ENCODE results near the gene STK33. TPM values are rescaled to one million over a fixed set of nuclear protein-coding genes. Genes with fewer than 3 reads are reported as not detected.

STK33 gene
- total and polyA plus RNA-seq, 2 experiments from 2014 or later, result 18.0 to 21.5 TPM

DNA sequence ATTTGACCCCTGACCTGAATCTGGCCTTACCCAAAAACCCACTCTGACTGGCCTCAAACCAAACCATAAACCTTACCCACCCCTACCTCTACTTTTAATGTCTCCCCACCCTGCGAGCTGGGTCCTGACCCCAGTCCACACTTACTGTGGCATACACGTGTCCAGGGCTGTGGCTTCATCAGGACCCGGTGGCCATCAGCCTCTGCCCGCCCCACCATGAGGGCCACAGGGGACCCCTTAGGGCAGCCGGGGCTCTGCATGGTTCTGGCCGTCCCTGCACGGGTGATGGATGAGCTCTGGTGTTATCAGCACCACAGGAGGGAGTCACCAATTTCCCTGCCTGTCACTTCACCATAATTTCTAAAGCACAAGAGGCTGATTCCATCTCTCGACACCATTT lies 242.8 kb downstream of the STK33 start:
- TF ChIP-seq, protein P1, sequence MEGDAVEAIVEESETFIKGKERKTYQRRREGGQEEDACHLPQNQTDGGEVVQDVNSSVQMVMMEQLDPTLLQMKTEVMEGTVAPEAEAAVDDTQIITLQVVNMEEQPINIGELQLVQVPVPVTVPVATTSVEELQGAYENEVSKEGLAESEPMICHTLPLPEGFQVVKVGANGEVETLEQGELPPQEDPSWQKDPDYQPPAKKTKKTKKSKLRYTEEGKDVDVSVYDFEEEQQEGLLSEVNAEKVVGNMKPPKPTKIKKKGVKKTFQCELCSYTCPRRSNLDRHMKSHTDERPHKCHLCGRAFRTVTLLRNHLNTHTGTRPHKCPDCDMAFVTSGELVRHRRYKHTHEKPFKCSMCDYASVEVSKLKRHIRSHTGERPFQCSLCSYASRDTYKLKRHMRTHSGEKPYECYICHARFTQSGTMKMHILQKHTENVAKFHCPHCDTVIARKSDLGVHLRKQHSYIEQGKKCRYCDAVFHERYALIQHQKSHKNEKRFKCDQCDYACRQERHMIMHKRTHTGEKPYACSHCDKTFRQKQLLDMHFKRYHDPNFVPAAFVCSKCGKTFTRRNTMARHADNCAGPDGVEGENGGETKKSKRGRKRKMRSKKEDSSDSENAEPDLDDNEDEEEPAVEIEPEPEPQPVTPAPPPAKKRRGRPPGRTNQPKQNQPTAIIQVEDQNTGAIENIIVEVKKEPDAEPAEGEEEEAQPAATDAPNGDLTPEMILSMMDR (IDR thresholded peaks at IDR 0.05; ENCODE audit: low read depth, low read length), result no peak
- Histone ChIP-seq H3K27ac (no peak overlapping the region), H3K36me3 (no peaks in the 10 kb centered on the region), H3K4me1 (ENCODE audit: low read depth) (no peaks in the 10 kb centered on the region), H3K9me3 (ENCODE audit: low read depth) (no peaks in the 10 kb centered on the region), H3K27me3 (no peaks in the 10 kb centered on the region), H3K4me3 (no peak overlapping the region)
- no peak for DNase-seq (ENCODE audit: low read depth in 1 of 2, low spot score in 1 of 2)

DNA sequence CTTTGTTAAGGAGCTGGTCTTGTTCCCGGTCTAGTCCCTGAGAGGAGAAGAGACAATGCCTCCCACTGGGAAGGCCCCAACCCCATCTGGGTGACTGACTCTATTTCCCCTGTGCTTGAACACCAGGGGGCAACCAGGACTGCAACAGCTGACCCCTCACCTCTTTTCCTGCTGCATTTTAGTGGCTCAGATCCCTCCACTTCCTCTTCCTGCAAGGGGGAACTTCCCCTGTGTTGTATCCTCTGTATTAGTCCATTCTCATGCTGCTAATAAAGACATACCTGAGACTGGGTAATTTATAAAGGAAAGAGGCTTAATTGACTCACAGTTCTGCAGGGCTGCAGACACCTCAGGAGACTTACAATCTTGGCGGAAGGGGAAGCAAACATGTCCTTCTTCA lies 246.1 kb downstream of the STK33 start:
- TF ChIP-seq, protein P1 (IDR thresholded peaks at IDR 0.05; ENCODE audit: low read depth, low read length), result no peak
- Histone ChIP-seq H3K9me3 (ENCODE audit: low read depth) (no peaks in the 10 kb centered on the region), H3K4me3 (no peak overlapping the region), H3K27ac (no peak overlapping the region), H3K27me3 (no peaks in the 10 kb centered on the region), H3K36me3 (no peaks in the 10 kb centered on the region), H3K4me1 (ENCODE audit: low read depth) (no peaks in the 10 kb centered on the region)
- DNase-seq (ENCODE audit: low read depth in 1 of 2, low spot score in 1 of 2), result no peak

DNA sequence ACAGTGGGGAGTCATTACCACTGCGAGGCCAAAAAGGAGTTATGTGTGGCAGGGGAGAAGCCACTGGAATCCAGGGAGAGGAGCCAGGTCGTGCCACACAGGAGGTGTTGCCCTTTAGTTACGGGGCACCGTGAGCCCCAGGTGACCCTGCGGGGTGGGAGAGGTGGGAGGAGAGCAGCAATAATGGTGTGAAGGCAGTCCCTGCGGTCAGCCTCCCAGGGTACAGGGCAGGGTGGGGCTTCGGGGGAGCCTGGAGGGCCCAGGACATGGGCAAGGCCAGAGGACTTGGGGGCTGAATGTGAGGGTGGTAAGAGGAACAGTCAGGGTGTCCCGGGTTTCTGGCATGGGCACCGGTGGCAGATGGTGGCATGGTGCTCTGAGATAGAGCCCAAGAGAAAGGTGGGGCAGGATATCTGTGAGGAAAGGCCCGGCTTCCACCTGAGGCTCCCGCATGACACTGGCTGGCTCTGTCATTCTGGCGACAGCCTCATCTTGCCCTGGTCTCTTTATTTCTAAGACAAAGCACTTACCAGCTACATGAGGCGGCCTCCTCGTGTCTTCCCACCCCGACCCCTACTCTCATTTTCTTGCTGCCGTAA lies 247.8 kb downstream of the STK33 start:
- no peaks in the 10 kb centered on the region for H3K4me1 ChIP-seq (ENCODE audit: low read depth)
- TF ChIP-seq, protein P1 (IDR thresholded peaks at IDR 0.05; ENCODE audit: low read depth, low read length), result no peak
- no peaks in the 10 kb centered on the region for H3K27me3 ChIP-seq
- no peaks in the 10 kb centered on the region for H3K9me3 ChIP-seq (ENCODE audit: low read depth)
- DNase-seq (ENCODE audit: low read depth in 1 of 2, low spot score in 1 of 2), result no peak
- H3K36me3 ChIP-seq, result no peaks in the 10 kb centered on the region
- H3K4me3 ChIP-seq, result no peak overlapping the region
- no peak overlapping the region for H3K27ac ChIP-seq

DNA sequence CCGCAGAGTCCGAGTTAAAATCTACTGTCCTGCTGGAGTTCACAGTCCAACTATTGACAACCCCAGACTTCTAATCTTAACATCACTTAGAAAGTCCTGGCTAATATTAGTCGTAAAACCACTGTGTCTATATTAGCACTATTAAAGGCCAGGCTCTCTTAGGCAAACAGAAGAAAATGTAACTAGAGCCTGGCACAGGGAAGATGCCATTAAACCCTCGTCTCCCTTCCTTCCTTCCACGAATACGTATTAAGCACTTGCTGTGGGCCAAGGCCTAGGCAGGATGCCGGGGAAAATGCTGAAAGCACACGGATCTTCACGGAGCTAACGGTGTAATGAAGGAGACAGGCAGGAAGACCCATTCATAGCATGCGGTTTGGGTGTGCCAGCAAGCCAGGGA lies 248.8 kb downstream of the STK33 start:
- no peak overlapping the region for H3K4me3 ChIP-seq
- H3K27ac ChIP-seq, result no peak overlapping the region
- TF ChIP-seq, protein P1 (IDR thresholded peaks at IDR 0.05; ENCODE audit: low read depth, low read length), result no peak
- H3K36me3 ChIP-seq, result no peaks in the 10 kb centered on the region
- no peaks in the 10 kb centered on the region for H3K4me1 ChIP-seq (ENCODE audit: low read depth)
- H3K27me3 ChIP-seq, result no peaks in the 10 kb centered on the region
- no peaks in the 10 kb centered on the region for H3K9me3 ChIP-seq (ENCODE audit: low read depth)
- no peak for DNase-seq (ENCODE audit: low read depth in 1 of 2, low spot score in 1 of 2)

DNA sequence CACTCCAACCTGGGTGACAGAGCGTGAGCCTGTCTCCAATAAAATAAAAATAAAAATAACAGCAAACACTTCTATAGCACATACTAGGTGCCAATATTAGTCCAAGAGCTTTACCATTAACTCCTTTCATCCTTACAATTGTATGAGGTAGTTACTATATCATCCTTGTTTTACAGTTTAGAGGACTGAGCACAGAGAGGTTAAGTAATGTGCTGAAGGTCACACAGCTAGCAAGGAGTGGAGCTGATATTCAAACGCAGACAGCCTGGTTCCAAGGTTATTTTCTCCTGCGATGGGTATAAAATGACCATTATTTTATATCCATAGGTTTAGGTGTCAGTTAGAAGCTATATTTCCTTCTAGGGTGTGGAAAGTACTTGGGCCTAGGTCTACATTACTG lies 249.7 kb downstream of the STK33 start:
- no peak overlapping the region for H3K4me3 ChIP-seq
- TF ChIP-seq, protein P1 (IDR thresholded peaks at IDR 0.05; ENCODE audit: low read depth, low read length), result no peak
- no peaks in the 10 kb centered on the region for H3K36me3 ChIP-seq
- no peak for DNase-seq (ENCODE audit: low read depth in 1 of 2, low spot score in 1 of 2)
- no peaks in the 10 kb centered on the region for H3K4me1 ChIP-seq (ENCODE audit: low read depth)
- no peaks in the 10 kb centered on the region for H3K9me3 ChIP-seq (ENCODE audit: low read depth)
- no peak overlapping the region for H3K27ac ChIP-seq
- no peaks in the 10 kb centered on the region for H3K27me3 ChIP-seq
